Keratinocyte (primary cell): ENCODE data around the gene FGGY.

Experiments used
- EZH2 ChIP-seq: IDR thresholded peaks from one replicate; pipeline ENCODE4 v1.6.1; 2012; ENCODE audit warnings: inconsistent platforms, mild to moderate bottlenecking, low read length, moderate library complexity
- TF ChIP-seq, protein P1 (sequence below), 3 experiments: IDR thresholded peaks in 1 of 3; conservative IDR thresholded peaks in 1 of 3; optimal IDR thresholded peaks in 1 of 3; 2 replicates in 2 of 3; 3 replicates in 1 of 3; pipeline versions ENCODE3 to v1.5.1; 2011; ENCODE audit warnings: low read length in 3 of 3, mild to moderate bottlenecking in 3 of 3, moderate library complexity in 2 of 3, control low read depth in 1 of 3, inconsistent platforms in 1 of 3; ENCODE audit not compliant: insufficient read depth in 2 of 3; ENCODE audit errors: extremely low read depth in 1 of 3

DNA sequence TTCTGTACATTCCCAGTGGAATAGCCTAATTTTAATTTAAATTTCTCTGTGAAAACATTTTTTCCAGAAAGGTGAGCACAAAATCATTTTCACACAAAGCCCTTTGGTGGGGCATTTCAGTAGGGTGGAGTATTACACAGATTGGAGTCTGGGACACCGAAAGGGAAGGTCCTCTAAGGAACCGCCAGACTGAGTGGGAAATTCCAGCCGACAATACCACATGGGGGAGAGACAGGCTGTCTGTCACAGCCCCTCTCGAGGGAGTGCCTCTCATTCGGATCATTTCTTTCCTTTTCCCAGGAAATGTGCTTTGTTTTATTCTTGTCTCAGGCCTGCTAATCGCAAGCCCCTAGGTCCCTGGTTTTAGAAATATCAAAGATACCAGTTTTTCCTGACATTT lies 367.3 kb downstream of the FGGY start:
- no peak for TF ChIP-seq EZH2
- TF ChIP-seq, protein P1, sequence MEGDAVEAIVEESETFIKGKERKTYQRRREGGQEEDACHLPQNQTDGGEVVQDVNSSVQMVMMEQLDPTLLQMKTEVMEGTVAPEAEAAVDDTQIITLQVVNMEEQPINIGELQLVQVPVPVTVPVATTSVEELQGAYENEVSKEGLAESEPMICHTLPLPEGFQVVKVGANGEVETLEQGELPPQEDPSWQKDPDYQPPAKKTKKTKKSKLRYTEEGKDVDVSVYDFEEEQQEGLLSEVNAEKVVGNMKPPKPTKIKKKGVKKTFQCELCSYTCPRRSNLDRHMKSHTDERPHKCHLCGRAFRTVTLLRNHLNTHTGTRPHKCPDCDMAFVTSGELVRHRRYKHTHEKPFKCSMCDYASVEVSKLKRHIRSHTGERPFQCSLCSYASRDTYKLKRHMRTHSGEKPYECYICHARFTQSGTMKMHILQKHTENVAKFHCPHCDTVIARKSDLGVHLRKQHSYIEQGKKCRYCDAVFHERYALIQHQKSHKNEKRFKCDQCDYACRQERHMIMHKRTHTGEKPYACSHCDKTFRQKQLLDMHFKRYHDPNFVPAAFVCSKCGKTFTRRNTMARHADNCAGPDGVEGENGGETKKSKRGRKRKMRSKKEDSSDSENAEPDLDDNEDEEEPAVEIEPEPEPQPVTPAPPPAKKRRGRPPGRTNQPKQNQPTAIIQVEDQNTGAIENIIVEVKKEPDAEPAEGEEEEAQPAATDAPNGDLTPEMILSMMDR (optimal IDR thresholded peaks at IDR 0.05 in 1 of 3, IDR thresholded peaks at IDR 0.05 in 1 of 3, conservative IDR thresholded peaks at IDR 0.05 in 1 of 3; ENCODE audit: extremely low read depth in 1 of 3, insufficient read depth in 2 of 3, low read length in 3 of 3) = no peak
